Choroid plexus epithelial cell (primary cell): ENCODE measurements around the gene EYS.
A peak's percentile ranks its signal among the peaks of the same experiment; 100 is the strongest.
"Not testable (repeated sequence)": the region's sequence is repeated elsewhere in the genome, so short reads cannot be mapped to it uniquely, and the experiment has no call there.

Experiments
- DNase-seq: peaks from one replicate; pipeline ENCODE4 v3.0.0-alpha.2; 2010; ENCODE audit warnings: low read depth
- H3K4me3 ChIP-seq: 2 replicates; pipeline ENCODE4 v1.5.1; 2011; ENCODE audit warnings: low read depth, mild to moderate bottlenecking, control low read depth, low read length, moderate library complexity
- CTCF ChIP-seq: conservative IDR thresholded peaks from 2 replicates; pipeline ENCODE4 v1.5.1; 2011; ENCODE audit warnings: low read depth, mild to moderate bottlenecking, control low read depth, inconsistent platforms, low read length, moderate library complexity

EYS gene

GRCh38 chr6:63802606-63803206 lies 1904.3 kb downstream of the EYS start:
- DNase-seq = peak; percentile 67
- H3K4me3 ChIP-seq = no peak overlapping the region
- peak; percentile 68 for TF ChIP-seq CTCF

- H3K4me3 ChIP-seq, DNase-seq: not testable (repeated sequence)
Observed at GRCh38 chr6:63800386-63800785, 1906.6 kb downstream of the EYS start.

- H3K4me3 ChIP-seq = no peak overlapping the region
- no peak for DNase-seq
- no peak for TF ChIP-seq CTCF
Observed at GRCh38 chr6:63799813-63800212, 1907.2 kb downstream of the EYS start.

- no peak for TF ChIP-seq CTCF
- no peak overlapping the region for H3K4me3 ChIP-seq
- DNase-seq = no peak
Observed at GRCh38 chr6:63799313-63799712, 1907.7 kb downstream of the EYS start.

- DNase-seq = no peak
- no peak overlapping the region for H3K4me3 ChIP-seq
Observed at GRCh38 chr6:63798378-63798777, 1908.6 kb downstream of the EYS start.

GRCh38 chr6:63797721-63798120 lies 1909.3 kb downstream of the EYS start:
- H3K4me3 ChIP-seq = no peak overlapping the region
- no peak for TF ChIP-seq CTCF
- DNase-seq = no peak

More at GRCh38 chr6:63798378-63798777, 1908.6 kb downstream of the EYS start:
- no peak for TF ChIP-seq CTCF

- no peak overlapping the region for H3K4me3 ChIP-seq
- no peak for TF ChIP-seq CTCF
- no peak for DNase-seq
Observed at GRCh38 chr6:63795826-63796225, 1911.2 kb downstream of the EYS start.
